ENCODE results near the gene CHMP4A. TPM values are rescaled to one million over a fixed set of nuclear protein-coding genes. Genes with fewer than 3 reads are reported as not detected.

Gene CHMP4A
- total and polyA plus RNA-seq, 9 of the 15 experiments (the other 6 are each of a cell fraction or from before 2014, with no cell fraction given), result 28.8 to 104 (median 52.7) TPM

DNA sequence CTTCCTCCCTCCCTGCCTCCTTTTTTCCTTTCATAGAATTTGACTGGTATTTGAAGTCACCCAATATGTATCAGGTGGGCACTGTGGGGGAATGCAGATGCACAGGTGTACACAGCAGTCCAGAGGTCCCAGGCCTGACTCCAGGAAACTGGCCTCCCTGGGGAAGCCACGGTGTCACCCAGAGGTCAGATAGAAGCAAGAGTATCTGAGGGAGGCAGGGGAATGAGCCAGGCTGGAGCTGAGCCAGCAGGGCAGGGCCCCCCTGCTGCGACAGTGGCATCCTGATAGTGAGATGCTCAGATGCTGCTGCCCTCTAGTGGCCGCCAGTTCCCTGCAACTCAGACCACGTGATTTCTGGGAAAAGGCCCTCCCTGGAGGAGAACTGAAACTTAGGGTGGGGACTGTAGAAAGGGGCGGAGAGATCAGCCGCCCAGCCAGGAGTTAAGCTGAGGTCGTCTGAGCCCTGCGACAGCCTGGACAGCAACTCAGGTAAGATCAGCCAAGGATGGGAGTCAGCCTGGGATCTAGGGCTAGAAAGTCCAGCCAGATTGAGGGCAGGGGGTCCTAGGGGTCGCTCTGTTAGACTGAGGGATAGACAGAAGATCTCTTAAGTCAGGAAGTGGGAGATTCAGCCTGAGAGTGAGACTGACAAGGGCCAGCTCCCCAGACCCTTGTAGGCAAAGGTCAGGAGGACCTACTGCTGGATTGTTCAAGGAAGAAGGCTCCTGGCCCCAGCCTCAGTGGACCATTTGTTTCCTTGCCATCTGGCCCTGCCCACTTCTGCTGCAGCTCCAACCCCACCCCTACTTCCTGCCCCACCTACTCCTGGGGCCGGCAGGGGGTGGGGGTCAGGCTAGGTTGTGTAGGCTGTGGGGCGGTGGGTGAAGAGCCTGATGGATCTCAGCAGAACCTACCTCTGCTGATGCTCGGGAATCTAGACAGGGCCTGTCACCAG lies 52.2 kb downstream of the CHMP4A start, which contains the start of gene IRF9 (continued):
- TF ChIP-seq CREM (IDR thresholded peaks at IDR 0.05; ENCODE audit: low read depth), result peak; percentile 57; the same call in 1 of the 2 replicates
- TF ChIP-seq, protein P1, sequence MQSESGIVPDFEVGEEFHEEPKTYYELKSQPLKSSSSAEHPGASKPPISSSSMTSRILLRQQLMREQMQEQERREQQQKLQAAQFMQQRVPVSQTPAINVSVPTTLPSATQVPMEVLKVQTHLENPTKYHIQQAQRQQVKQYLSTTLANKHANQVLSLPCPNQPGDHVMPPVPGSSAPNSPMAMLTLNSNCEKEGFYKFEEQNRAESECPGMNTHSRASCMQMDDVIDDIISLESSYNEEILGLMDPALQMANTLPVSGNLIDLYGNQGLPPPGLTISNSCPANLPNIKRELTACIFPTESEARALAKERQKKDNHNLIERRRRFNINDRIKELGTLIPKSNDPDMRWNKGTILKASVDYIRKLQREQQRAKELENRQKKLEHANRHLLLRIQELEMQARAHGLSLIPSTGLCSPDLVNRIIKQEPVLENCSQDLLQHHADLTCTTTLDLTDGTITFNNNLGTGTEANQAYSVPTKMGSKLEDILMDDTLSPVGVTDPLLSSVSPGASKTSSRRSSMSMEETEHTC (IDR thresholded peaks at IDR 0.05), result peak; percentile 91
- peak; percentile 64 for TF ChIP-seq SUPT5H (IDR thresholded peaks at IDR 0.05)
- TF ChIP-seq E2F6 (IDR thresholded peaks at IDR 0.05; ENCODE audit: borderline replicate concordance in 1 of 2, extremely low read depth in 1 of 2, insufficient read depth in 1 of 2, insufficient read length in 1 of 2, low read depth in 1 of 2, low read length in 1 of 2, poor library complexity in 1 of 2, severe bottlenecking in 1 of 2), result no peak
- TF ChIP-seq, protein P2, sequence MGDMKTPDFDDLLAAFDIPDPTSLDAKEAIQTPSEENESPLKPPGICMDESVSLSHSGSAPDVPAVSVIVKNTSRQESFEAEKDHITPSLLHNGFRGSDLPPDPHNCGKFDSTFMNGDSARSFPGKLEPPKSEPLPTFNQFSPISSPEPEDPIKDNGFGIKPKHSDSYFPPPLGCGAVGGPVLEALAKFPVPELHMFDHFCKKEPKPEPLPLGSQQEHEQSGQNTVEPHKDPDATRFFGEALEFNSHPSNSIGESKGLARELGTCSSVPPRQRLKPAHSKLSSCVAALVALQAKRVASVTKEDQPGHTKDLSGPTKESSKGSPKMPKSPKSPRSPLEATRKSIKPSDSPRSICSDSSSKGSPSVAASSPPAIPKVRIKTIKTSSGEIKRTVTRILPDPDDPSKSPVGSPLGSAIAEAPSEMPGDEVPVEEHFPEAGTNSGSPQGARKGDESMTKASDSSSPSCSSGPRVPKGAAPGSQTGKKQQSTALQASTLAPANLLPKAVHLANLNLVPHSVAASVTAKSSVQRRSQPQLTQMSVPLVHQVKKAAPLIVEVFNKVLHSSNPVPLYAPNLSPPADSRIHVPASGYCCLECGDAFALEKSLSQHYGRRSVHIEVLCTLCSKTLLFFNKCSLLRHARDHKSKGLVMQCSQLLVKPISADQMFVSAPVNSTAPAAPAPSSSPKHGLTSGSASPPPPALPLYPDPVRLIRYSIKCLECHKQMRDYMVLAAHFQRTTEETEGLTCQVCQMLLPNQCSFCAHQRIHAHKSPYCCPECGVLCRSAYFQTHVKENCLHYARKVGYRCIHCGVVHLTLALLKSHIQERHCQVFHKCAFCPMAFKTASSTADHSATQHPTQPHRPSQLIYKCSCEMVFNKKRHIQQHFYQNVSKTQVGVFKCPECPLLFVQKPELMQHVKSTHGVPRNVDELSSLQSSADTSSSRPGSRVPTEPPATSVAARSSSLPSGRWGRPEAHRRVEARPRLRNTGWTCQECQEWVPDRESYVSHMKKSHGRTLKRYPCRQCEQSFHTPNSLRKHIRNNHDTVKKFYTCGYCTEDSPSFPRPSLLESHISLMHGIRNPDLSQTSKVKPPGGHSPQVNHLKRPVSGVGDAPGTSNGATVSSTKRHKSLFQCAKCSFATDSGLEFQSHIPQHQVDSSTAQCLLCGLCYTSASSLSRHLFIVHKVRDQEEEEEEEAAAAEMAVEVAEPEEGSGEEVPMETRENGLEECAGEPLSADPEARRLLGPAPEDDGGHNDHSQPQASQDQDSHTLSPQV (IDR thresholded peaks at IDR 0.05), result peak; percentile 59; the same call in 1 of the 2 replicates
- TF ChIP-seq GABPA (tag; conservative IDR thresholded peaks at IDR 0.05; ENCODE audit: low read depth), result no peak; the same call in 1 of the 2 replicates
- TF ChIP-seq NCOA6 (IDR thresholded peaks at IDR 0.05), result no peak
- no peak for TF ChIP-seq SMARCA5 (IDR thresholded peaks at IDR 0.05)
- TF ChIP-seq, protein P3, sequence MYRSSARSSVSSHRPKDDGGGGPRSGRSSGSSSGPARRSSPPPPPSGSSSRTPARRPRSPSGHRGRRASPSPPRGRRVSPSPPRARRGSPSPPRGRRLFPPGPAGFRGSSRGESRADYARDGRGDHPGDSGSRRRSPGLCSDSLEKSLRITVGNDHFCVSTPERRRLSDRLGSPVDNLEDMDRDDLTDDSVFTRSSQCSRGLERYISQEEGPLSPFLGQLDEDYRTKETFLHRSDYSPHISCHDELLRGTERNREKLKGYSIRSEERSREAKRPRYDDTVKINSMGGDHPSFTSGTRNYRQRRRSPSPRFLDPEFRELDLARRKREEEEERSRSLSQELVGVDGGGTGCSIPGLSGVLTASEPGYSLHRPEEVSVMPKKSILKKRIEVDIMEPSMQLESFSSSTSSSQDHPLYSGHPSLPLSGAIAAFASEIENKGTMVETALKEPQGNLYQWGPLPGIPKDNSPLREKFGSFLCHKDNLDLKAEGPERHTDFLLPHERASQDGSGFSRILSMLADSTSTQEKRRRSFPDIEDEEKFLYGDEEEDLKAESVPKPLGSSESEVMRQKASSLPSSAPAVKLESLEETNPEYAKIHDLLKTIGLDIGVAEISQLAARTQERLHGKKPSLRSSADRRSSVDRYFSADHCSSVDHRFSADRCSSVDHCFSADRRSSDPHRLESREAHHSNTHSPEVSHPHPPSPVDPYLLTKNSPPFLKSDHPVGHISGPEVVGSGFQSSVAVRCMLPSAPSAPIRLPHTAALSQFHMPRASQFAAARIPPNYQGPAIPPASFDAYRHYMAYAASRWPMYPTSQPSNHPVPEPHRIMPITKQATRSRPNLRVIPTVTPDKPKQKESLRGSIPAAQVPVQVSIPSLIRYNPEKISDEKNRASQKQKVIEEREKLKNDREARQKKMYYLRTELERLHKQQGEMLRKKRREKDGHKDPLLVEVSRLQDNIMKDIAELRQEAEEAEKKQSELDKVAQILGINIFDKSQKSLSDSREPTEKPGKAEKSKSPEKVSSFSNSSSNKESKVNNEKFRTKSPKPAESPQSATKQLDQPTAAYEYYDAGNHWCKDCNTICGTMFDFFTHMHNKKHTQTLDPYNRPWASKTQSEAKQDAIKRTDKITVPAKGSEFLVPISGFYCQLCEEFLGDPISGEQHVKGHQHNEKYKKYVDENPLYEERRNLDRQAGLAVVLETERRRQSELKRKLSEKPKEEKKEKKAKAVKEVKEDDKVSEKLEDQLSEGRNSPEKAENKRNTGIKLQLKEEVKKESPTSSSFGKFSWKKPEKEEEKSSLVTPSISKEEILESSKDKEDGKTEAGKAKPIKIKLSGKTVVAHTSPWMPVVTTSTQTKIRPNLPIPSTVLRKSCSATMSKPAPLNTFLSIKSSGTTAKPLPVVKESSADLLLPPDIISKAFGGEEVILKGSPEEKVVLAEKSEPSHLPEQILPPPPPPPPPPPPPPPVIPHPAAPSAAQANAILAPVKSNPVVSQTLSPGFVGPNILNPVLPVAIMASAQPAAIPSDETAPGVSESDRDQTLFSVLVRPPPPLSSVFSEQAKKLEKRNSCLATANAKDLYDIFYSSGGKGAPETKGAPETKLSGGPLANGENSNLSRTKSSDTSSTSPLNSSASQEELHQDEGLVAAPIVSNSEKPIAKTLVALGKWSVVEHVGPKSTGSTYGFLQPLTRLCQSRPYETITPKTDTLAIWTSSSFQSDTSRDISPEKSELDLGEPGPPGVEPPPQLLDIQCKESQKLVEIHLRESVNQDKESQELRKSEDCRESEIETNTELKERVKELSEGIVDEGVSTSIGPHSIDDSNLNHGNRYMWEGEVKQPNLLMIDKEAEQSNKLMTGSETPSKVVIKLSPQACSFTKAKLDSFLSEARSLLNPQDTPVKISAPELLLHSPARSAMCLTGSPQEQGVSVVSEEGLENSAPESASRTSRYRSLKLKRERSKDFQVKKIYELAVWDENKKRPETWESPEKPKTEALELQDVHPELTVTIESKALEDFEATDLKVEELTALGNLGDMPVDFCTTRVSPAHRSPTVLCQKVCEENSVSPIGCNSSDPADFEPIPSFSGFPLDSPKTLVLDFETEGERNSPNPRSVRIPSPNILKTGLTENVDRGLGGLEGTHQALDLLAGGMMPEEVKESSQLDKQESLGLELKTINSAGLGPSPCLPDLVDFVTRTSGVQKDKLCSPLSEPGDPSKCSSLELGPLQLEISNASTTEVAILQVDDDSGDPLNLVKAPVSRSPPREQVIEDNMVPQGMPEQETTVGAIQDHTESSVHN (IDR thresholded peaks at IDR 0.05; ENCODE audit: borderline replicate concordance in 1 of 2, low read depth in 1 of 2), result no peak

Data from K562 (cell line).